Activated CD4-positive, alpha-beta T cell treated with anti-CD3 and anti-CD28 coated beads for 48 hours (primary cell): ENCODE measurements around the gene KRTAP10-3.
"Not testable (repeated sequence)": the region's sequence is repeated elsewhere in the genome, so short reads cannot be mapped to it uniquely, and the experiment has no call there.

Source experiments
- DNase-seq: peaks from one replicate; pipeline ENCODE4 v3.0.0-alpha.2; 2020

Gene KRTAP10-3

DNA sequence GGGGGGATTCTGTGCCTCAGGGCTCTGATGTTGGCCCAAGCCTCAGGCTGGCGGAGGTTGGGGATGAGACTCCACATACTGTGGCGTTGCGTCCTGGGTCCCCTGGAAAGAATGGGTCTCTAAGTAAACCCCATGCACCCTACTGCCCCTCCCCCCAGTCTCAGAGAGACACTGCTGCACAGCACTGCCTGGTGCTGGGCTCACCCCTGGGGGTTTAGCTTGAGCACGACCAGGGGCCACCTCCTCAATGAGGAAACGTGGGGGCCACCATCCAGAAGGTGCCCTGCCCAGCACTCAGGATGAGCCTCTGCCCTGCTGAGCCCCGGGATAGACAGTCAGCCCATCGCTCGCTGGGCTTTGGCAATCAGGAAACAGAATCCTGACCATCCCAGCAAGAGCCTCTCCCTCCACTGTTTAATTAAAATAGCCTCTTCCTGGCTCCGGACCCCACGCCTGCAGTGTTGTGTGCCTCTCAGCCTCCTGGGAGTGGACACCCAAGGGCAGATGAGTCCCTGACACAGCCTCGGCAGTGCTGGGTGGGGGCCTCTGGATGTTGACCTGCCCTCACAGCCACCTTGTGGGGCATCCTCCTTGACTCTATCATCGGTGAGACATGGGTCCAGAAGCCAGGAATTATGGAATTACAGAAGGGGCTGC lies 11.4 kb upstream of the KRTAP10-3 start:
- no peak for DNase-seq

DNA sequence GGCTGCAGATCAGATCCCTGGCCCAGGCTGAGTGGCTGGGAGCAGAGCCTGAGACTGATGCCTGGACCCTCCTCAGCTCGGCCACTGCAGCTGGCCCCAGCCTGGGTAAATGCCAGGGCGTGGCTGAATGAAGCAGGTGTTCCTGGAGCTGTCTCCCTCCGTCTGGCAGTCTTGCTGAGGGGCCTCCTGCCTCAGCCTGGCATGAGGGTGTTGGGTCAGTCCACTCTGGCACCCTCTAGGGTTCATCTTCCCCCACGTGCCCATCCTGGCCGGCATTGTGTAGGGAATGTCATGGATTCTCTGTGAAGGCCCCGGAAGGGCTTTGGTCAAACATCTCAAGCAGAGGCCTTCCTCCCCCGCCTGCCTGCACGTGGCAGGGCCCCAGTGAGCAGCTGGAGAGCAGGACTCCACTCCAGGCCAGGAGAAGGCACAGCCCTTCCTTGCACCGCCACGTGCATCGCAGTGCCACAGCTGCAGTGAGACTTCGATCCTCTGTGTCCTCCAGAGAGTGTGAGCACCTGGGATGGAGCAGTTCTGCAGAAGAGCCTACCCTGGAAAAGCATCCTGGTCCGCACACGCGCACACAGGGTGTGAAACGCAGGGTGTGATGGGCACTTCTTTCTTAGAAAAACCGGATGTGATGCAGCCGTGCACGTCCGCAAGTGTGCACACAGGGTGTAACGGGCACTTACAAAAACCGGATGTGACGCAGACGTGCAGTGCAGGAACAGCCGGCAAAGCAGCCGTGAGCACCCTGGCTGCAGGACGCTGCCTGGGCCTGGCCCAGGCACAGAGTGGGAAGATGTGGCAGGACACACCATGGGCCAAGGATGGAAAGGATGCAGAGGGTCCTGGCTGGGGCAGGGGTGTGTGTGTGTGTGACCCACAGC lies 10.3 kb upstream of the KRTAP10-3 start:
- no peak for DNase-seq

DNA sequence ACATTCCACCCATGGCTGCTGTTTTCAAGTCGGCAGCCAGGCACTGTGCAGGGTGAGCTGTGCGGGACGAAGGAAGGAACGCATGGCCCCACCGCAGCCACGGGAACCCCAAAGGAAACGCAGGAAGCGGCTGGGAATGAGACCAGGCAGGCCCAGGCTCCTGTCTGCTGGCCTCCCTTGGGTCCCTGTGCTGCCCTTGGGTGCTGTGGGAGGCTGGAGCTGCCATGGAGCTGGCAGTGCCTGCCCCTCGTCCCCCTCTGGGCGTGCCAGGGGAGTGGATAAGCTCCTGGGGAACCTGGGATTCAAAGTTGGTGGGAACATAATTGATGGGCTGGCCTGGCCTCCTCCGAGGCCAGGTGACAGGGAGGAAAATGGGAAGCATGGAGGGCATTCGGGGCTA lies 9.7 kb upstream of the KRTAP10-3 start:
- DNase-seq, result no peak

DNA sequence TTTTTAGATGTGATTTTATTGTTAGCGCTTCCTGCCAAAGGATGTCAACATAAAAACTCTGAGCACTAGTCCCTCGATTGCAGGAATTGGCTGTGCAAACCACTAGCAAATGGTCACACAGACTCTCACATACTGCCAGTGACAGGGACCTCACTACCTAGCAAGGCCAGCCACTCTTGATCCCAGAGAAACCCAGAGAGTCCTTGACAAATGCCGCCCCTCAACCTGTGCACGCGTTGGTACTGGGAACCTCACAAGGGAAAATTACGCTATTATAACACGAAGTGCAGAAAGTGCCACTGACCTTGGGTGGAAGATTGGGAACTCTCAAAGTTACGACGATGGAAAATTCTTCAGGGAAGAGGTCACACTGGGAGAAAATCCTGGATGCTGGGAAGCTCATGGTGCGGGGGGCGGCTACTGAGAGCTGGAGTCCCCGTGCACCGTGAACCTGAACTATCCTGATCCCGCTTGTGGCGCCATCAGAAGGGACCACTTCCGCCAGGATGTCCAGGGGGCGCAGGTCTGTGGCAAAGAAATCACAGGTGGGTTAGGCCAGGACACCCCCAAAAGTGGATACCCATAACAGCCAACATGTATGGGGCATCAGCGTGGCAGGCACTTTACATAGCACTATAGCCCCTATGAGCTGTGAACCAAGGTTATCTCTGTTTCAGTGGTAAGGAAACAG lies 9.0 kb upstream of the KRTAP10-3 start:
- DNase-seq, result no peak

DNA sequence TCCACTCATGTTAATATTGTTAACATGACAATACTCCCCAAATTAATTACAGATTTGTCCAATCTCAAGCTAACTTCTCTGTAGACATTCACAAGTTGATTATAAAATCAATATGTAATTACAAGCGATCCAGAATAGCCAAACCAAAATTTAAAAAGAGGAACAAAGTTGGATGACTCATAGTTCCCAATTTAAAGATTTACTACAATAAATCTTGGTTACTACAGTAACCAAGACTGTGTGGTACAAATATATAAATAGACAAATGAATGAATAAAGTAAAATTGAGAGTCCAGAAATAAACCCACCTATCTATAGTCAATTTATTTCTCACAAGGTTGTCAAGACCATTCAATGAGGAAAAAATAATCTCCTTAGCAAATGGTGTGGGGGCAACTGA lies 7.8 kb upstream of the KRTAP10-3 start:
- DNase-seq, result no peak

DNA sequence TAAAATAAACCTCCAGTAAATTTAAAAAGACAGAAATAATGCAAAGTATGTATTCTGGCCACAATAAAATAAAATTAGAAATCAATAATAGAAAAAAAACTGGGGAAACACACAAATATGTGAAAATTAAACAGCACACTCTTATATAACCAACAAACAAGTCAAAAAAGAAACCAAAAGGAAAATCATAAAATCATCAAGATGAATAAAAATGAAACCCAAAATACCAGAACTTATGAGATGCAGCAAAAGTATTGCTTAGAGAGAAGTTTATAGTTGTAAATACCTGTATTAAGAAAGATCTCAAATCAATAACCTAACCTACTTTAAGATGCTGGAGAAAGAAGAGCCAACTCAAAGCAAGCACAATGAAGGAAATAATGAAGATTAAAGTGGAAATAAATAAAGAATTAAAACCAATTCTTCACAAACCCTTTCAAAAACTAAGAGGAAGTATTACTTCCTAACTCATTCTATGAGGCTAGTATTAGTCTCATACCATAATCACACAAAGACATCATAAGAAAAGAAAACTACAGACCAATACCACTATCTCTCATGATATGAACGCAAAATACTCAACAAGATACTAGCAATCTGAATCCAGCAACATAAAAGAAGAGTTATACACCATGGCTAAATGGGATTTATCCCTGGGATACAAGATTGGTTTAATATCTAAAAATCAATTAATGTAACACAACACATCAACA lies 6.4 kb upstream of the KRTAP10-3 start:
- DNase-seq, result no peak

DNA sequence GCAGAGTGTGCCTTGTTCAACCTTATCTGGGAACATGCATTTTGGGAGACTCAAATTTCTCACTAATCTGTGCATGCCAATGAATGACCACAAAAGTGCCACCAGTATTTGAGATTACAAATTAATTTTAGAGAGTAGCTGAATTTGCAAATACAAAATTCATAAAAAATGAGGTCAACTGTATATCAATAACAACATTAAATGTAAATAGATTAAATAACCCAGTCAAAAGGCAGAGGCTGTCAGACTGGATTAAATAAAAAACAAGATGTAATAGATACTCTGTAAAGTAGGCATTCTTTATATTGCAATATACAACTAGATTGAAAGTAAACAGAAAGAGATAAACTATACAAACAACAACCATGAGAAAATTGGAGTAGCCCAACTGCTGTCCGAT lies 5.5 kb upstream of the KRTAP10-3 start:
- DNase-seq, result no peak

DNA sequence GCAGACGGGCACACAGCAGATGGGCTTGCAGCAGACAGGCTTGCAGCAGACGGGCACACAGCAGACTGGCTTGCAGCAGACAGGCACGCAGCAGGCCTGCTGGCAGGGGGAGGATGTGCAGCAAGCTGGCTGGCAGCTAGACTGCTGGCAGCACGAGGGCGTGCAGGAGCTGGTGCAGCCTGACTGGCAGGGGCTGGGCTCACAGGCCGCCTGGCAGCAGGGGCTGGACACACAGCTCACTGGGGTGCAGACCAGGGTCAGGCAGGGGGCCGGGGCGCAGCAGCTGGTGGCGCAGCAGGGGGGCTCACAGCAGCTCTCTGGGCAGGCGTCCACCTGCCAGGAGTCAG lies 293 bp downstream of the KRTAP10-3 start:
- not testable (repeated sequence) for DNase-seq

DNA sequence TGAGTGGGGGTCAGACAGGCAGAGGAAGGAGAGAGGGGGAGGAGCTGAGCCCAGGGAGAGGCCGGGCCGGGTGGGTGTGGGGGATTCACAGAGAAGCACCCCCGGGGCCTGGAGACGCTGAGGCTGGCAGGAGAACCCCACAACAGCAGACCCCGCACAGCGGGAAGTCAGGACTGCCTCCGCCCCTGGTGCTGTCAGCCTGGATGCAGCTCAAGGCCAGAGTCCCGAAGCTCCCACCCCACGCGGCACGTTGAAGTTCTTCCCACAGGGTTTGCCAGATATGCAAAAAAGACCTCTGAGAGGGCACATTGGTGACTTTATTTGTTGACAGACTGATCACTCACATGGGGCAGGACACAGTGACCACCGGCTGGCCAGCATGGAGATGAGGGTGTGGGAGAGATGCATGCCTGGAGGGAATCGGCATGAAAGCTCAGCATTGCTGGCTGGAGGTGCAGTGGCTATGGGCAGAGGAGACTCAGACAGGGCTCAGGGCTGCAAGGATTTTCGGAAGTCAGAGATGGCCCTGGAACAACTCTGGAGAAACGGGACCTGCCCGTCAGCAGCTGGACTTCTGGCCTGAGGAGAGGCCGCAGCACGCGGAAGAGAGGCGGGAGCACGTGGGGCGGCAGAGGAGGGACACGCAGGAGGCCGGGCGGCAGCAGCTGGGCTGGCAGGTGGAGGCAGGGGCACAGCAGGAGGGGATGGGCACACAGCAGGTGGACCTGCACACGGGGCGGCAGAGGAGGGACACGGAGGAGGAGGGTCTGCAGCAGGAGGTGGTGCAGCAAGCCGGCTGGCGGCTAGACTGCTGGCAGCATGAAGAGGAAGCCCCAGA lies 885 bp downstream of the KRTAP10-3 start:
- DNase-seq, result no peak

DNA sequence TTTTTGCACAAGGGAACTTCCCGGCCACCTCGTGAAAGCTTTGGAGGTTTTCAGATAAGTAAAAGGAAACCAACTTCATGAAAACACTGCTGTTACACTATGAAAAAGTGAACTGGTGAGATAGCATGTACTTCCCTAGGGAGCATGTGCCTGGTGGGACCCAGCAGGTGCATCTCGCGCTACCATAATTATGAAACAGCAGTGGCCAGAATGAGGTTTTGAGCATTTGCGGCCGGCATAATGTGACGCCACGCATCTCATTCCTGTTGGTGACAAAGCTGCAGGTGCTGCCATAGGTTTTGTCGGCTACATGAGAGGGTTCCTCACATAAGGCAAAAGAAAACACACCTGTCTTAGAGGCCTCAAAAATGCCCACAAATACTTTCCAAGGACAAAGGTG lies 1.7 kb downstream of the KRTAP10-3 start:
- DNase-seq, result no peak

DNA sequence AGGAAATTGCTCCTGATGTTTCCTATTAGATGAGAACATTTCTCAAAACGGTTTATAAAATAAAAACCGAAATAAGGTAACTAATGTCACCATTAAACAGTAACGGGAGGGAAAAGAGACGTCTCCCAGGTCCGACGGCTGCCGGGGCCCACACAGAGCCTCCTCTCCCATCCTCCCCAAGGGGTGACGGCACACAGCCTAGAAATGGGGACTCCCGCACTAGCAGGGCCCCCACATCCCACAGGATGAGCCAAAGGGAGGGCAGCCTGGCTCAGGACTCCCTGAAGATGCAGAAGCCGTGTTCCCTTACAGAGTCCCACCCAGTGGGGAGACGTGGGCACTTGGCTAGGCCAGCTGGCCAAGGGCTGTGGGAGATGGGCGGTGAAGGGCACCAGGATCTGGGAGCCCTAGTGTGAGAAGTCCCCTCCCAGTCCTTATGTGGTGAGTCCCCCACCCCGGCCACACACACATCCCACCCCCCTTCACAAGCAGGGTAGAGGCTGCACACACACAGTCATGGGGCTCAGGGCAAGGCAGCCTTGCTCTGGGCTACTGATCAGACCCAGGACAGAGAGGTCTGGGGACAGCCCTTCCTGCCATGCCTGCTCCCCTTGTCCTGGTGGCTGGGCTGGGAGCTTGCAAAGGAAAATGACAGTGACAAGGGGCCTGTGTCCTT lies 3.3 kb downstream of the KRTAP10-3 start:
- no peak for DNase-seq

DNA sequence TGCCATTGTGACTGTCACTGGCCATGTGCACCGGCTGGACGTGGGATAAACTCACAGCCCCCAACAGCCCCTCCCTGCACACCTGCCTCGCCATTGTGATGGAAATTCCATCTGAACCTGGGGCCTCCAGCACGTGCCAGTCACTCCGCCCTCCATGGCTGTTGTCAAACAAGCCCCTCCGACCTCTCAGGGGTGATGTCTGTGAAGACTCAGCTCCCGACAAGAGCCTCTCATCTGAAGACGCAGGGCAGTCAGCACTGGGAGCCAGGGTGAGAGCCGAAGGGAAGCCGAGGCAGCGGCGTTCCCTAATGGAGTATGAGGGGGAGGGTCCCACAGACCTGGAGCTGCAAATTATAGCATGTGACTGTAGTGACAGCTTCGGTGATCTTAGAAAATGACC lies 5.9 kb downstream of the KRTAP10-3 start:
- DNase-seq, result no peak

DNA sequence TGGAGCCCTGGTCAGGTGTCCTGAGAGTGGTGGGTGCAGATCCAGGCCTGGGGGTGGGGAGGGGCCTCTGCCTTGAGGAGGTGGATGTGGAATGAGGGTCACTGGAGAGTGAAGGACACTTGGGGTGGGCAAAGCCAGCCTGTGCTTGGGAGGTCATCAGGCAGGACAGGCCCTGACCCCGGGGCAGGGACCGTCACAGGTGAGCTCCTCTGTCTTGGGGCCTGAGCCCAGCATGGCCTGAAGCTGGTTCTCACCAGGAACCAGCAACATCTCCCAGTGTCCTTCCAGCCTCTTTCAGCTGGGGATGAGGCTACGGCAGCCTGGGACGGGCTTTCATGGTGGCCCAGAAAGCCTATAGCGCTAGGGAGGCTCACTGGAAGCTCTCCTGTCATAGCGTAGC lies 6.5 kb downstream of the KRTAP10-3 start:
- no peak for DNase-seq

DNA sequence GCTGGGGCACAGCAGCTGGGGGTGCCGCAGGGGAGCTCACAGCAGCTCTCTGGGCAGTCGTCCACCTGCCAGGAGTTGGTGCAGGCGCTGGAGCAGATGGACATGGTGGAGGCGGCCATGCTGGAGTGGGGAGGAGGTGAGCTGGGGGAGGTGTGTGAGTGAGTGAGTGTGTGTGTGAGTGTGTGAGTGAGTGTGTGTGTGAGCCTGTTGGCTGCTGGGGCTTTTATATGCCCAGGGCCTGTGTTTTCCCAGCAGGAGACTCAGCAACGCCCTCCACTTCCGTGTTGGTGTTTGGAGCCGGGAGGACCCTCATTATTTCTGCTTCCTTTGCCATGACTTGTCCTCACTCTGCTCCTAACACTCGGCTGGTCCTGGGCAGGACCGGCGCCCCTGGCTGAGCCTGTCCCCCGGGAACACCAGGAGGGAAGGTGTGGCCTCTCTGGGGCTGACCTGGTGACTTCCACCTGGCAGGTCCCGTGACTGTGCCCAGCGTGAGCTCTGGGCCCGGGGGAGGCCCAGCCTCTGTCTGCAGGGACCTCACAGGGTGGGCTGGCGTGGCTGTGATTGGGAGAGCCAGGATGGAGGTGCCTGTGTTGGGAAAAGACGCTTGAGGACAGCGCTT lies 7.1 kb downstream of the KRTAP10-3 start, which contains the start of gene KRTAP10-2:
Gene KRTAP10-2, minus strand, starts transcription at position 166 of the 622 bp plus-strand sequence. Its CDS starts 47 bp downstream, at position 119.
- no peak for DNase-seq

DNA sequence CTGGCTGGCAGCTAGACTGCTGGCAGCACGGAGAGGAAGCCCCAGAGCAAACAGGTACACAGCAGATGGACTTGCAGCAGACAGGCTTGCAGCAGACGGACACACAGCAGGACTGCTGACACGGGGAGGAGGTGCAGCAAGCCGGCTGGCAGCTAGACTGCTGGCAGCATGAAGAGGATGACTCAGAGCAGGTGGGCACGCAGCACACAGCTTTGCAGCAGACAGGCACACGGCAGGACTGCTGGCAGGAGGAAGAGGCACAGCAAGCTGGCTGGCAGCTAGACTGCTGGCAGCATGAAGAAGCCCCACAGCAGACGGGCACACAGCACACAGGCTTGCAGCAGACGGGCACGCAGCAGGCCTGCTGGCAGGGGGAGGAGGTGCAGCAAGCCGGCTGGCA lies 7.8 kb downstream of the KRTAP10-3 start:
- no peak for DNase-seq

DNA sequence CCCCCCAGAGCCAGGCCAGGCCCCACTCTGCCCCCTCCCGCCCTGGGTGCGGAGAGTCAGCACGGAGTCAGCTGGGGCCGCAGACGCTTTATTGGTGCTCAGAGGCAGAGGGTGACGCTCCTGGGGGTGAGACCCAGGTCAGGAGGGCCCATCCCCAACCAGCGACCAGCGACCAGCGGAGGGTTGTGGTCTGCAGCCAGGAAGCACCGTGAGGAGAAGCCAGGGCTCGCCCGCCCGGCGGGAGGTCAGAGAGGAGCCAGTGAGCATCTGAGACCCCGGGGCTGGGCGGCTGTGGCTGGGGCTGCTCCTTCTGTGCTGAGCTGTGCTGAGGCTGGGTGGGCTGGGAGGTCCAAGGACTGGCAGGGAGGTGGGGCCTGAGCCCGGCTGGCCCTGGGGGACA lies 8.3 kb downstream of the KRTAP10-3 start:
- DNase-seq, result not testable (repeated sequence)

DNA sequence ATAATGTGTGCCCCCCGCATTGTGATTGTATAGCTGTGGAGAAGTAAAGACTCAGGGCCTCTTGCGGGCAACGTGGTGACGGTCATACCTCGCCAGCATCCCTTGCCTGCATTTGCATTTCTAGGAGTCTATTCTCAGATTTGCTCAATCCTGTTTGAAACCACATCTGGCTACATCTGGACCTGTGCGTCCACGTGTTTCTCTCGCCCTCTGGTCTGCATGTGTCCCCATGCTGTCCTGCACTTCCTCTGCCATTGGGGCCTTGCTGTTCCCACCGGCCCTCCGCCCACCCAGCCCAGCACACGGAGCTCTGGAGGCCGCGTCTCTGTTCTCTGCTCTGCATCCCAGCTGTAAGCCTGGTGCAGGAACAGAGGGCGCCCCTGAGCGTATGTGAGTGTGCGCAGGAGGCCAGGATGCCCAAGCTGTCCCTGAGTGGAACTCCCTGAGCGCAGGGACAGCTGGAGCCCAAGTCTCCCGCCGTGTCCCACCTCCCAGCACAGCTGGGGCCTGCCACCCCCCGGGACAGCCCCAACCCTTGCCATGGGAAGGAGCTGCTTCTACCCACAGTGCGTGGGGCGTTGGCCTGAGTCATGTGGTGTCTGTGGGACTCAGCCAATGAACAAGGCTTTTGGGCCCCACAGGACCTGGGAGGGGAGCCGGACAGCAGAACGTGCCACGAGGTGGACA lies 8.9 kb downstream of the KRTAP10-3 start:
- DNase-seq, result no peak

DNA sequence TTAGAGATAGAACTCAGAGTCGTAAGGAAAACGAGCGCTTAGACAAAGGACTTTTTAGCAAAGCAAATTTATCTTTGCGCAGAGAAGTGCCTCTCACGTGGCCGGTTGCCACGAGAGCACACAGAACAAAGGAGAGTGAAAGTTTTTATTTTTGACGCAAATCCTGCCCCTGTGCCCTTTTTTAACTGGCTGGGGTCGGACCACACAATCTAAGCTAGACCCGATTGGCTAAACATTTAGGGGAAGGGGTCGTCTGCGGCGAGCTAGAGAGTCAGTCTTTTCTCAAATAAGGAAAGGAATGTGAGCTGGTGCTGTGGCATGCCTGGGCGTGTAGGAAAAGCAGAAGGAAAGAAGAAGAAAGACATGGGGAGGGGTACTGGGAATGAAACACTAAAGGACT lies 9.7 kb downstream of the KRTAP10-3 start:
- DNase-seq, result no peak

DNA sequence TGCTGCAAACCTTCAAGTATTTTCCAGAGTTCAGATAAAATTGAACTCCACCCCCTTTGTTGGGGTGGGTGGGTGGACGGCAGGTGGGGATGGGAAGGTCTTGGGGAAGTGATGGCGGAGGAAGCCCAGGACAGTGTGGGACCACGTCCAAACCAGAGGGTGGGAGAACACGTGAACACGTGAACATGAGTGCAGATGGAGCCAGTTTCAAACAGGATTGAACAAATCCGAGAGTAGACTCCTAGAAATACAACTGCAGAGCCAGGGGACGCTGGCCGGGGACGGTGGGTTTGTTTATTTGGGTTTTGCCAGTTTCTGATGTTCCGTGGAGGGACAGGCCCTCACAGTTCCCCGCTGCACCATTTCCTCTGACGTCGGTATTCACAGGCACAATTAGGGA lies 10.2 kb downstream of the KRTAP10-3 start:
- DNase-seq, result no peak

DNA sequence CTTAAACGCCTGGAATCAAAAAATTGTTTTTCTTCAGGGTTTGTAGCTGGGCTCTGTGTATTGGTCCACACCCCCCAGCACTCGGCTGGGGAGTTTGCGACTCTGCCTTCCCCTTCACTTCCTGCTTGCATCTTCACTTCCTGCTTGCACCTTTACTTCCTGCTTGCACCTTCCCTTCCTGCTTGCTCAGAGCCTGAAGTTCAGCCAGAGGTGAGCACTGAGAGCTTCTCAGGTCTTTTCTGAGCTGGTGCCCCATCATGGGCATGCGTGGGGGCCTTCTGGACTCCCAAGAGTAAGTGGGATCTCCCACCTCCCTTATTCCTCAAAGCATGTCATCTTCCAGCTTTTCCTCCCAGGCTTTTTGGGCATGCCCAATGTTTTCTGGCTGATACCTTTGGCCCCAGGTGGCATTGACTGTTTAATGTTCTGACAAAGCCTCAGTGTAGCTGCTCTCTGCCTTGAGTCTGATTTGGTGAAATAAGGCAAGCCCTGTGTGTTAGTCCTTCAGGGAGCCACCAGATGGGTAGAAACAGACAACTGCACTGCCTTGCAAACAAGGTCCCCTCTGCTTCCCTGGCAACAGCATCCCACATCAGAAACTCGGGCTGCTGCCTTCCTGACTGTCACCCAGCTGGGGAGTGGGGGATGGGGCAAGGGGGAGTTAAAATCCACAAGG lies 10.8 kb downstream of the KRTAP10-3 start:
- peak; percentile 25 for DNase-seq
